ENCODE results near the gene QRICH1. TPM values are rescaled to one million over a fixed set of nuclear protein-coding genes. Genes with fewer than 3 reads are reported as not detected.

Gene QRICH1
- total and polyA plus RNA-seq, 2 of the 13 experiments (the other 11 are each of a cell fraction or from before 2014, with no cell fraction given), result 52.6 to 102 TPM

GRCh38 chr3:49004352-49005302, 89.2 kb downstream of the QRICH1 start (continued):
- TF ChIP-seq ZMAT5 (CRISPR knock-in tag; IDR thresholded peaks at IDR 0.05; ENCODE audit: borderline replicate concordance, low read depth) (no peak), JDP2 (CRISPR knock-in tag; IDR thresholded peaks at IDR 0.05; ENCODE audit: borderline replicate concordance) (no peak), ZNF414 (CRISPR knock-in tag; IDR thresholded peaks at IDR 0.05) (no peak), ZFP41 (CRISPR knock-in tag; IDR thresholded peaks at IDR 0.05; ENCODE audit: borderline replicate concordance) (no peak), CENPX (CRISPR knock-in tag; IDR thresholded peaks at IDR 0.05) (no peak), ZNF678 (CRISPR knock-in tag; IDR thresholded peaks at IDR 0.05) (no peak), SALL2 (CRISPR knock-in tag; IDR thresholded peaks at IDR 0.05) (no peak), ZNF788 (CRISPR knock-in tag; IDR thresholded peaks at IDR 0.05; ENCODE audit: borderline replicate concordance) (peak; percentile 24; the same call in 1 of the 2 replicates), NR2F6 (IDR thresholded peaks at IDR 0.05) (peak; percentile 83), NR2F6 (CRISPR knock-in tag; IDR thresholded peaks at IDR 0.05) (peak; percentile 64), HBP1 (CRISPR knock-in tag; IDR thresholded peaks at IDR 0.05; ENCODE audit: low read depth) (no peak), NR2F2 (IDR thresholded peaks at IDR 0.05; ENCODE audit: borderline replicate concordance, low read depth) (peak; percentile 67; the same call in 1 of the 2 replicates), SRF (IDR thresholded peaks at IDR 0.05; ENCODE audit: low read depth, low read length) (no peak), ZNF292 (CRISPR knock-in tag; IDR thresholded peaks at IDR 0.05; ENCODE audit: borderline replicate concordance, low read depth) (0 out of 2 replicates have a peak, but pooled peaks have one; percentile 1), MZF1 (CRISPR knock-in tag; IDR thresholded peaks at IDR 0.05; ENCODE audit: borderline replicate concordance) (no peak), MEIS1 (CRISPR knock-in tag; IDR thresholded peaks at IDR 0.05; ENCODE audit: borderline replicate concordance) (no peak), ZNF879 (CRISPR knock-in tag; IDR thresholded peaks at IDR 0.05) (no peak), MTA1 (CRISPR knock-in tag; IDR thresholded peaks at IDR 0.05; ENCODE audit: borderline replicate concordance) (no peak), MNT (IDR thresholded peaks at IDR 0.05) (peak; percentile 67), ZXDC (CRISPR knock-in tag; IDR thresholded peaks at IDR 0.05) (no peak), ATRX (CRISPR knock-in tag; IDR thresholded peaks at IDR 0.05; ENCODE audit: borderline replicate concordance) (no peak), ZNF7 (CRISPR knock-in tag; IDR thresholded peaks at IDR 0.05) (no peak), RARA (CRISPR knock-in tag; IDR thresholded peaks at IDR 0.05) (peak; percentile 32; the same call in 1 of the 2 replicates)

All from HepG2 (cell line).